Inflammatory macrophage treated with lipopolysaccharide for 1 hour (primary cell): ENCODE data around the gene BCORL1.

Experiments
- DNase-seq, 2 donors: peaks; one replicate each; pipeline ENCODE4 v3.0.0-alpha.2; 2020 to 2022

The BCORL1 gene, protein sequence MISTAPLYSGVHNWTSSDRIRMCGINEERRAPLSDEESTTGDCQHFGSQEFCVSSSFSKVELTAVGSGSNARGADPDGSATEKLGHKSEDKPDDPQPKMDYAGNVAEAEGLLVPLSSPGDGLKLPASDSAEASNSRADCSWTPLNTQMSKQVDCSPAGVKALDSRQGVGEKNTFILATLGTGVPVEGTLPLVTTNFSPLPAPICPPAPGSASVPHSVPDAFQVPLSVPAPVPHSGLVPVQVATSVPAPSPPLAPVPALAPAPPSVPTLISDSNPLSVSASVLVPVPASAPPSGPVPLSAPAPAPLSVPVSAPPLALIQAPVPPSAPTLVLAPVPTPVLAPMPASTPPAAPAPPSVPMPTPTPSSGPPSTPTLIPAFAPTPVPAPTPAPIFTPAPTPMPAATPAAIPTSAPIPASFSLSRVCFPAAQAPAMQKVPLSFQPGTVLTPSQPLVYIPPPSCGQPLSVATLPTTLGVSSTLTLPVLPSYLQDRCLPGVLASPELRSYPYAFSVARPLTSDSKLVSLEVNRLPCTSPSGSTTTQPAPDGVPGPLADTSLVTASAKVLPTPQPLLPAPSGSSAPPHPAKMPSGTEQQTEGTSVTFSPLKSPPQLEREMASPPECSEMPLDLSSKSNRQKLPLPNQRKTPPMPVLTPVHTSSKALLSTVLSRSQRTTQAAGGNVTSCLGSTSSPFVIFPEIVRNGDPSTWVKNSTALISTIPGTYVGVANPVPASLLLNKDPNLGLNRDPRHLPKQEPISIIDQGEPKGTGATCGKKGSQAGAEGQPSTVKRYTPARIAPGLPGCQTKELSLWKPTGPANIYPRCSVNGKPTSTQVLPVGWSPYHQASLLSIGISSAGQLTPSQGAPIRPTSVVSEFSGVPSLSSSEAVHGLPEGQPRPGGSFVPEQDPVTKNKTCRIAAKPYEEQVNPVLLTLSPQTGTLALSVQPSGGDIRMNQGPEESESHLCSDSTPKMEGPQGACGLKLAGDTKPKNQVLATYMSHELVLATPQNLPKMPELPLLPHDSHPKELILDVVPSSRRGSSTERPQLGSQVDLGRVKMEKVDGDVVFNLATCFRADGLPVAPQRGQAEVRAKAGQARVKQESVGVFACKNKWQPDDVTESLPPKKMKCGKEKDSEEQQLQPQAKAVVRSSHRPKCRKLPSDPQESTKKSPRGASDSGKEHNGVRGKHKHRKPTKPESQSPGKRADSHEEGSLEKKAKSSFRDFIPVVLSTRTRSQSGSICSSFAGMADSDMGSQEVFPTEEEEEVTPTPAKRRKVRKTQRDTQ (N-terminal part only)

DNA sequence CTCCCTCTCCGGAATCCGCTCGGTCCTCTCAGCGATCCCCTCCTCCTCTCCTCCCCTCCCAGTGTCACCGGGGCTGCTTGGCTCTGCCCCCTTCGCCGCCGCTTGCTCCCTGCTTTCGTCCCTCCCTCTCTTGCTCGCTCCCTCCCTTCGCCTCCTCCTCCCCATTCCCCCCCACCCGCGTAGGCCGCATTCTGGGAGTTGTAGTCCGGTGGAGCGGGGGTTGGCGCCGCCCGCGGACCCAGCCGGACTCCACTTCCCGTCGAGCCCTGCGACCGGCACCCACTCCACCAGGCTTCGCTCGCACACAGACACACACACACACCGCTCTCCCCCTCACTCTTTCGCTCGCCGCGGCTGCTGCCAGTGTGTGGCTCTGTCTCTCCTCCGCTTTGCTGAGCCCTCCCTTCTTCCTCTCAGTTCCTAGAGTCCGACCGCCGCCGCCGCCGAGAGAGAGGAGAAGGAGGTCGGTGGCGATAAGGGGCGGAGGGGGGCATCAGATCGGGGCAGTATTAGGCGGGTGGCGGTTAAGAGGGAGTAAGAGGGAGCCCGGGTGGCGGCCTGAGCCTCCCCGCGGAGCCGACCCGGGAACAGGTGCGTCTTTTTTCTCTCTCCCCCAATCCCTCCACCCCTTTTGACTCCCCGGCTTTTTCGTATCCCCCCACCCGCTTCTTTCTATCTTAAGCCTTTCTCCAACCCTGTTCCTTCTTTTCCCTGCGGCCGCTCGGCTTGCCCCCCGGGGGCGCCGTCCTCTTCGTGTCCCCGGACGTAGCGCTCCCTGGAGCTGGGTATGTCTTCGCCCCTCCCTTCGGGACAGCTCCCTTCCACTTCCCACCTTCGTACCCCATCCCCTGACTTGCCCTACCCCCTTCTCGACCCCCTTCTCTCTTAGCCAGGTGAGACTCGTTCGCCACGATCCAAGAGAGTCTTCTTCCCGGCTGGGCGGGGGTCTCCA is at the start of gene BCORL1:
Gene BCORL1 (plus strand): TSS at position 336 of the 952 bp plus-strand sequence. CDS start 22,597 bp downstream, outside the sequence.
- peak; percentile 75 to 77 for DNase-seq

DNA sequence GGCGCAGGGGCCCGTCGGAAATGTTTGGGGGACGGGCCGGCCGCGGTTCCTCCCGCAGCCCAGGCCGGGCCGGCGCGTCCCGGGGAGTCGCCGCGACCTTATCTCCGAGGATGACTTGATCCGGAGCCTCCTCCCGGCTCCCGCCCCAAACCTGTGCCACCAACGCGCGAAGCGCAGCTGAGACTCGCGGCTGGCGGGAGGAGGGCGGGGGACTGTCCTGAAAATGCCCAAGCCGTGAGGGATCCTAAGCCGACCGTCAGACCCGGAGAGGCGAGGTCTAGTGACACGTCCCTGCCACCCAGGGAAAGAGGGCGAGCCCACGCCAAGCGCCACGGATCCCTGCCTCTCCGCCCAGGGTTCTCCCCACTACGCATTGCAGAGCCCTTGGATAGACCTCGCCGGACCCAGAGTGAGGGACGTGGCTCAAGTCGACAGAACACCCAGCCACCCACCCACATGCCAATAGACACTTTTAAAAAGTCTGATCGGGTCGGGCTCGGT is 49.6 kb upstream of the BCORL1 start:
- peak in 1 of 2 donors; percentile 36 for DNase-seq

DNA sequence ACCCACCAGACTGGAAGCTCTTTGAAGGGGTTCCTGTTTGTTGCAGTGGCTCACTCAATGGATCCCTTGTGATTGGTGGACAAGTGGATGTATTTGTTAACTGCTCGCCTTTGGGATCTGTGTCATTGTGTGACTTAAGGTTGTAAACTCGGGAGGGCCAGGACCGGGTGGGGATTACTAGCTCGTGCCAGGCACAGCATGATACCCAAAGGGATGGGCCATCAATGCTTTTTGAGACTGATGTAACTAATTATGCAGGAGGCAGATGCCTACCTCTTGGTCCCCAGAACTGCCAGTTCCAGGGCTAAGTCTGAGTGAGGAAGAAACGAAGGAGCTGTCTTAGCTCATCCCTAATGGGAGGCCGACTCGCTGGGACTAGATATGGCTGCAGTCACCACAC is 48.7 kb upstream of the BCORL1 start:
- DNase-seq = no peak

DNA sequence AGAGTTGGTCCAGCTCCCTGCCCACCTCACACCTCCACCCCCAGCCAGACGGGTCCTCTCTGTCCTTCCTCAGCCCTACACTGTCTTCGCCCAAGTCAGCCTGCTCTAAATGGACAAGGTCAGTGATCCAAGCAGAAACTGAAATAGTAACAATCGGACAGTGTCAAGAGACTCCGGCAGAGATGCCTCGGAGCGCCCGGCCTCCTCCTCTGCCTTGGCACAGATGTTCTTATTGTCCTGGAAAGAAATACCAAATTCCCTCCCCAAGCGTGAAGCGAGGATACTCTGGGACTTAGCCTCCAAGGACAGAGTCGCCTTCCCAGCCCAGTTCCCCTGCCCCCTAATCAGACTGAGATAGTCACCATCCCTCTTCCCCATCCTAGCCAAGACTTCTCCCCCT is 48.0 kb upstream of the BCORL1 start:
- no peak for DNase-seq

DNA sequence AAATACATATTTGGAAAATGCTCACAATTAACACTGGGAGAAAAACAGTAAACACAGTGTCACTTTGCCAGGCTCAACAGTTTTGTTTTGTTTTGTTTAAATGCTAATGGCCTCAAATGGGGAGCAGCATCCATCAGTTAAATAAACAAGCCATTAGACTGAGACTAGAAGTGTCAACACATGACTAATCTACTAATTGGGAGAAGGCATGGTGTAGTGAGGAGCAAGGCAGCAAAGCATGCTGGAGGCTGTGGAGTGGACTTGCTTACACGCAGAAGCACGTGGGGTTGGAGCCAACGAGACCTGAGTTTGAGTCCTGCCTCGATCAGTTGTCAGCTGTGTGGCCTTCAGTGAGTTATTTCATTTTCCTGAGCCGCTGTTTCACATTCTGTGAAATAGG is 47.5 kb upstream of the BCORL1 start:
- no peak for DNase-seq

DNA sequence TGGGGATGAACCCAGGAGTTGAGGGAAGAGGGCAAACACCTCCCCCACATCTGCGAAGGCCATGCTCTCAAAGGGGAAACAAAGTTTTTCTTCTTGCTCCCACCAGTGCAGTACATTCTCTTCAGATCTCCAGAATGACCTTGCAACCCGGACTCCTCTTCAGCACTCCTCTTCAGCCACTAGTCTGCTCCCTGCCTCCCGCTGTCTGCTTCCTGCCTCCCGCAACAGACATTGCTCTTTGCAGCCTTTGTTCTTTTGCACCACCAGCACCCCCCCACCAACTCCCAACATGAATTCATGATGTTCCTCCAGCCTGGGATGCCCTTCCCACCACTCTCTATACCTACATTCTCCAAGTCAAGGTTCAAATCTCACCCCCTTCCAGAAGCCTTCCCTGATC is 44.4 kb upstream of the BCORL1 start:
- no peak for DNase-seq

DNA sequence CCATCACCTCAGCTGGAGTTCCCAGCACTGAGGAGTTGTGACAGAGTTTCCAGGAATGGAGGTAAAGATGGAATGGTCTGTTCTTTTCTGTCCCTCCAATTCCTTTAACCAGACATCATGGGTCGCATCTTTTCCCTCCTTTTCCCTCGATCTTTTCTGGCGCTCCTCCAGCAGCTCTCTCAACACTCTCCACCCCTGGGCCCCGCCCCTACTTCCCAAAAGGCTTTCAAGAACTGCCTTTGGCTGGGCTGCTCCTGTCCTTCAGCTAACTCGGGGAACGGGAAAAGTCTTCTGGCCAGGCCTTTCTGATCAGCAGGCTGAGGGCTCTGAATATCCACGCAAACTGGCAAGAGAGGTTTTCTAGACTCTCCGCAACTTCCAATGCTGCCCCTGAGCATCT is 42.4 kb upstream of the BCORL1 start:
- DNase-seq = no peak

DNA sequence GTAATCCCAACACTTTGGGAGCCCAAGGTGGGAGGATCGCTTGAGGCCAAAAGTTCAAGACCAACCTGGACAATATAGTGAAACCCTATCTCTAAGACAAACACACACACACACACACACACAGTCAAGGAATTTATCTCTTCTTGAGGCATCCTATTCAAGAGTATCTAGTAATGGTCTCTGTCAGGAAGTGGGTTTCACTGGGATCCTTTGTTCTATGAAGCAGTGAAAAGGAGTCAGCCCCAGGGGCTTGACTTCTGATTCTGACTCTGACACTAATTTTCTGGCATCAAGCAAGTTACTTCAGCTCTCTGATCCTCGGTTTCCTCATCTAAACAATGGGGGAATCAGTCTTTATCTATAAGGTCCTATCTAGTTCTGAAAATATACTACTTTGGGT is 41.7 kb upstream of the BCORL1 start:
- DNase-seq = no peak

DNA sequence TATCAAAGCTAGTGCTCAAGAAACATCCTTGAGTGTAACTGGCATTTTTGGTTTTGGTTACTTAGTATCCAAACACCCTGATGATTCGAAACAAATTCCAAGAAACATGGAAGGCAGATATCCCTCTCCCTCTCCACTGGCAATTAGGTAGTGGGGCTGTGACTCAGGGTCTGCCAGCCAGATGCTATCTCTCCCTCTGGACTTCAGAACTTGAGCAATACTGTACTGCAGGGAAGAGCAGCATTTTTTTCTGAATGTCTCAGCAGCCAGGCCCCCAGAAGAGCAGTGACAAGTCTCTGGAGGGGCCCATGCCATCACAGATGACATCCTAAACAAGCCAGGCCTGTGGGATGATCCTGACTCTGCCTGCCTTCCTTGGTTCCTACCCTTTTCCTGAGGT is 37.3 kb upstream of the BCORL1 start:
- no peak for DNase-seq

DNA sequence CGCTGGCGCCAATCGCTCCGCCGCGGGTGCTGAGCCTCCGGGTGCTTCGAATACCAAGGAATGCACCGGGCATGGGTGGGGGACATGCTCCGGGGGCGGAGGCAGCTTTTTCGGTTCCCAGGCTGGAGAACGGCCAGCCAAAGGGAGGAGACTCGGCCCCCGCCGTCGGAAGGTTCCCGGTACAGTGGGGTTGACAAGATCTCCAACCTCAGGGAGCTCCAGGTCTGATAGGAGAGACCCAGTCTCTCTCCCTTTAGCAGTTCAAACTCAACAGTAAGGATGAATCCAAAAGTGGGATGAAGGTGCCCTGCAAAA is 29.1 kb upstream of the BCORL1 start:
- no peak for DNase-seq

DNA sequence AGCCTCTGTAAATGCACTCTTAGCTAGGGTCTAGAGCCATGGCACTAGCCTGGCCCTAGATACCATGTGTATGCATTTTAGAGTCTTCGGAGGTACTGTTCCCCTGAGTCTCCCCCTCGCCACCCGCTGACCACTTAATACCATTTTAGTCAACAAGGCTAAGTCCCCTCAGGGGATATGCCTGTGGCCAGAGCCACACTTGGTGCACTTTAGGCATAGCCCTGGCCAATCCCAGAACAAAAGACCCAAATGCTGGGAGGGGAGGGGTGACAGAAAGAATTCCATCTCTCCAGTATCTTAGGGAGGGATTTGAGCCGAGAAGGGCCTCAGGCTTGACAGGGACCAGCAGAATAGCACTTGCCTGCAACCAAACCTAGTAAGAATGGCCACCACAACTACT is 28.6 kb upstream of the BCORL1 start:
- DNase-seq = no peak

DNA sequence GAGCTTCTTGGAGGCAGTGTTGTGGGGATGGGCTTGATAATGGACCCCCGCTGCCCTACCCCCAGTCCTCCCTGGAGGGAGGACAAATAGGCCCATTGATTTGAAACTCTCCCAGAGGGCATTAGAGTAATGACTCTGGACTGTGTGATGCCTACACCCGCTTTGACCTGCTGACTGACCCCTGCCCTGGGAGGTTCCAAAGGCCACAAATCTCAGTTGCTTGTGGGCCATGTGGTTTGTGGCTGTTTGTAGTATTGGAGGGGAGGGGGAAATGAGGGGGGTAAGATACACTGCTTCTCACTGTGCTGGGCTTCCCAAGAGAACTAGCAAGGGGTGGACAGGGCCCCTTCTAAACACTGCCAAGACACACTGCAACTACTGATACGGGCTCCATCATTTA is 27.6 kb upstream of the BCORL1 start:
- no peak for DNase-seq

DNA sequence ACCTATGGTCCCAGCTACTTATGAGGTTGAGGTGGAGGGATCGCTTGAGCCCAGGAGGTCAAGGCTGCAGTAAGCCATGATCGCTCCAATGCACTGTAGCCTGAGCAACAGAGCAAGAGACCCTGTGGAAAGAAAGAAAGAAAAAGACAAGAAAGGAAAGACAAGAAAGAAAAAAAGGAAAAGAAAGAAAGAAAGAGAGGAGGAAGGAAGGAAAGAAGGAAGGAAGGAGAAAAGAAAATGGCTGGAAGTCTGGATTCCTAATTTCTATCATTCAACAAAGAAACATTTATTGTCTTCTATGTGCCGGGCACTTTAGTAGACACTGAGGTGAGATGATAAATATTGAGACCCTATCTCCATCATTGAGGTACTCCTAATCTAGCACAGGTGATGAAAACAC is 26.8 kb upstream of the BCORL1 start:
- DNase-seq = no peak

DNA sequence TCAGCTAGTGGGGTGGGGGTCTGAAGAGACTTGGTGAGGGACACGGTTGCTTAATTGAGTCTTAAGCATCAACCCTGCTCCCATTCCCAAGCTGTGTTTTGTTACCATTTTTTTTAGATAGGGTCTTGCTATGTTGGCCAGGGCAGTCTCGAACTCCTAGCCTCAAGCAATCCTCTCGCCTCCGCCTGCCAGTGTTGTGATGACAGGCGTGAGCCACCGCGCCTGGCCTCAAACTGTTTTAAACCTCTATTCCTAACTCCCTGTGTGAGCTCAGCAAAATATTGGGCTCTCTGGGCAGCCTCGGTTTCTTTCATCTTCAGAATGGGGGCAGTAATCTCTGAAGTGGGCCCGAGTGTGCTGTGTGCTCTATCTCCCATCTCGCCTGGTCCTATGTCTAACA is 26.3 kb upstream of the BCORL1 start:
- DNase-seq = no peak

DNA sequence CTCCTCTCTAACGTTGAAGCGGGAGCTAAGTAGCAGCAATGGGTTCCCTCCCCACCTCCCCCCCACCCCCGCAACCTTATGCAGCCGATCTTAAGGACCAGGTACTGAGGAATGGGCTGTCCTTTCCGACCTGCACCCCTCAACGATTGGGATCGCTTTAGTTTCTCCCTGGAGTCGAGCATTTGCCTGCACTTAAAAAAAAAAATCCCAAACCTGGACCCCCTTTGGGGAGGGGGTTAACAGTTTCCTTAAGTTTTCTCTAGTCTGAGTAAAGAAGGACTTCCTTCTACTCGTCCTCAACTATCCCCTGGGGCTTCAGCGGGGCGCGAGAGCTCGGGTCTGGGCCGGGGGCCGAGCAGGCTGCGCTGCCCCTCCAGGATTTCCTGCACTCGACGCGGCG is 25.7 kb upstream of the BCORL1 start:
- DNase-seq = no peak

DNA sequence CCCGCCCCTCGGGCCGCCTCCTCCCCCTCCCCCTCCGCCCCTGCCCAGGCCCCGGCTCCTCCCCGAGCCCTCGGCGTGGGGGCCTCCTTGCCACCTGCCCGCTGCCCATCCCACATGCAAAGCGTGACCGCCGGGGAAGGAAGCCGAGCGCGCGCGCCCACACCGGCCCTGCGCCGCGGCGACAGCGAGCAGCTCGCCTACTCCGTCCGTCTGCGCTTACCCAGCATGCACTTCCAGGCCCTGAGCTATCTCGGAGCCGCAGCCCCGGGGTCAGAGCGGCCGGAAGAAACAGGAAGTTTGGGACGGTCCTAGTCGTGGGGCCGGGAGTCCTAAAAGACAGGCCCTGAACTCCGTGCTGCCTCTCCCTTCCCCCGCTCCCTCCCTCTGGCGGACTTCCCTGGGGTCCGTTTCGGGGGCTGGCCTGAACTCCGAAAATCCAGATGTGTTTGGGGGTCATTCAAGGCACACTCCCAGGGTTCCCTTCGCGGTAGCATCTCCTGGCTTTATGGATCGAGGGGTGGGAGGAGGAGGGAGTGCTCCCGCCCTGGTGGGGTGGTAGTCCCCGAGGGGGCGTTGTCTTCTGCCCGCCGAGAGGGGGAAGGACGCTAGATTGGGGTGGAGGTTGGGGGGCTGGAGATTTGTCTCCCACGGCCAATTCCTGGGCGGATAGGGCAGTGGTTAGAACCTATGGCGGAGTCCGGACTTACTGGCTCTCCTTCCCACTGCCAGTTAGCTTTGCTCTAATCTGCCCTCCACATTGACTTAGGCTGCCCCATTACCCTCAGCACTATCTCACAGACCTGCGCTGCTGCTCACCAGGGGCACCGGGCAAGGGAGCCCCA is 25.0 kb upstream of the BCORL1 start:
- DNase-seq = peak; percentile 63 to 77

DNA sequence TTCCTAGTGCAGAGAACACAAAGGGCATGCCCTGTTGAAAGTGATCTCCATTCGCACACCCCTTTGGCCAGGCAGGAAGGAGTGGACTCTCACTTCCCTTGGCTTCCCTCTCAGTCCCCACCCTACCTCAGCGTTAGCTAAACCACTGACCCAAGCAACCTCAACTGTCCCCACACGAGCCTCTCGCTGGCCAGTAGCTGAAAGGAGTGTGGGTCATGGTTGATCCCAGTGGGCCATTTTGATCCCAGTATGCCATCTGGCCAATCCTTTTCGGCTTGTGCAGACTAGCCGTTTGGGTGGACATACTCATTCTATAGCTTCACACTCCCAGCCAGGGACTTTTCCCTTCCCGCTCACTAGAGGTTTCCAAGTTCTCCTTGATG is 24.4 kb upstream of the BCORL1 start:
- DNase-seq = no peak

DNA sequence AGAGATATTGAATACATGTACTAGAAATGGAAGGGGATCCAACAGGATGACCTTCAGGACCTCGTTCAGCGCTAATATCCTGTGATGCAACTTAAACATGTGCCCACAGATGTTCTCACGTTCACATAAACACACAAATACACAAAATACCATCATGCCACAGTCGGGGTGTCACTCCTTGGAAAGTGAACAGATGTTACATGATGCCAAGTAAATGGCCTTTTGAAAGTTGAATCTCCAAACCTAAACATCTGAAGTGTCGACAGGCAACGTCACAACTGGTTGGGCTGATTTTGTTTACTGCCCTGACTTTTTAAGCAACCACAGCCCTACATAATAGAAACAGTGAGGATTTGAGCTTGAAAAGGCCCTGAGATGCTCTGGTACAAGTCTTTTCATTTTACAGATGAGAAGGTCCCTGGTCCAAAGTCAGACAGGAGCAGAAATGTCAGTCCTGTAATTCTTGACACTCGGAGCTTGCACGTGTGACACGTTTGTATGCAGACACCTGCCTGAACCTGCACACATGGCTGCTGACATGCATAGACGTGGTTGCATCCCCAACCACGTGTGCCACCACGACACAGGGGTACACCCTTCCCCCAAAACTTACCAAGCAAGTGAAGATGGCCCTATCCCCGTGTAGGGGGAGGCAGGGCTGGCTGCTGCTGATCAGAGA is 23.5 kb upstream of the BCORL1 start:
- no peak for DNase-seq

DNA sequence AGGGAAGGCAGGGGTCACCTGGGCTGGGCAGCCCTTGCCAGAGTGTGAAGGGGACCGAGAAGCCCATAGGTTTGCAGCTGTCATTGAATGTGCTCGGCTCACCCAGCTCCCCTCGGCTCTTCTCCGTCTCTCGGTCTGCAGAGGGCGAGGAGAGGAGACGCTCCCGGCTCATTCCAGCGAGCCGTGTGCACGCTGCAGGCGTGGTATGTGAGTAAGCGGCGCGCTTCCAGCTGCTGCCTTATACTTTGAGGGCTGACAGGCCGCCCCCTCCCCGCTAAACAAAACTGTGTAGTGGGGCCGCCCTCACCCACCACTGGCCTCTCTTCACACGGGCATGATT is 23.0 kb upstream of the BCORL1 start:
- DNase-seq = no peak
